DND-41 (cell line): ENCODE measurements around the gene UNC13D.

Experiments used
- CTCF ChIP-seq: IDR thresholded peaks from 2 replicates; pipeline ENCODE4 v1.5.1; 2012; ENCODE audit warnings: borderline replicate concordance, low read length, moderate library complexity, mild to moderate bottlenecking; ENCODE audit not compliant: poor library complexity, severe bottlenecking; ENCODE audit errors: extremely low read depth
- EZH2 ChIP-seq: IDR thresholded peaks from 3 replicates; pipeline ENCODE4 v1.6.1; 2012; ENCODE audit warnings: borderline replicate concordance, low read depth, mild to moderate bottlenecking, moderate library complexity, low read length, inconsistent platforms; ENCODE audit not compliant: severe bottlenecking

GRCh38 chr17:75817571-75817970, 26.6 kb downstream of the UNC13D start:
- TF ChIP-seq CTCF (no peak), EZH2 (no peak)
